ENCODE measurements around the gene QSOX1.

QSOX1 gene

DNA sequence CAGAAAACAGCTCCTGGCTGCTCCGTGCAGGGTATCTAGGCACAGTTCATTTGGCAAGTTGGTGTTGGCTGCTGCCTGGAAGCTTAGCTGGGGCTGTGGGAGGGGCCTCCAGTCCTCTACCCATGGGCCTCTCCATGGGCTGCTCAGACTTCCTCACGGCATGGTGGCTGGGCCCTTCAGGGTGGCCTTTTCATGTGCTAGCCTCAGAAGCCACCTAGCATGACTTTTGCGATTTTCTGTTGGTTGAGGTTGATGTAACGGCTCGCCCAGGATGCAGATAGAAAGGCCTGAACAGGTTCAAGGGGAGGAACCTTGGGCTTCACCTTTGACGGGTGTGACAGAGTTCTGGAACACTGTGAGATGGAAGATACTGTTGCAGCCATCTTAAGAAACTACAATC, 49.6 kb downstream of the QSOX1 start:
- TF ChIP-seq, protein P1, sequence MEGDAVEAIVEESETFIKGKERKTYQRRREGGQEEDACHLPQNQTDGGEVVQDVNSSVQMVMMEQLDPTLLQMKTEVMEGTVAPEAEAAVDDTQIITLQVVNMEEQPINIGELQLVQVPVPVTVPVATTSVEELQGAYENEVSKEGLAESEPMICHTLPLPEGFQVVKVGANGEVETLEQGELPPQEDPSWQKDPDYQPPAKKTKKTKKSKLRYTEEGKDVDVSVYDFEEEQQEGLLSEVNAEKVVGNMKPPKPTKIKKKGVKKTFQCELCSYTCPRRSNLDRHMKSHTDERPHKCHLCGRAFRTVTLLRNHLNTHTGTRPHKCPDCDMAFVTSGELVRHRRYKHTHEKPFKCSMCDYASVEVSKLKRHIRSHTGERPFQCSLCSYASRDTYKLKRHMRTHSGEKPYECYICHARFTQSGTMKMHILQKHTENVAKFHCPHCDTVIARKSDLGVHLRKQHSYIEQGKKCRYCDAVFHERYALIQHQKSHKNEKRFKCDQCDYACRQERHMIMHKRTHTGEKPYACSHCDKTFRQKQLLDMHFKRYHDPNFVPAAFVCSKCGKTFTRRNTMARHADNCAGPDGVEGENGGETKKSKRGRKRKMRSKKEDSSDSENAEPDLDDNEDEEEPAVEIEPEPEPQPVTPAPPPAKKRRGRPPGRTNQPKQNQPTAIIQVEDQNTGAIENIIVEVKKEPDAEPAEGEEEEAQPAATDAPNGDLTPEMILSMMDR (IDR thresholded peaks at IDR 0.05; ENCODE audit: control insufficient read depth, insufficient read depth, low read depth, low read length, missing control alignments): no peak
- no peak overlapping the region for H3K4me3 ChIP-seq (ENCODE audit: control insufficient read depth, low read depth, low read length)
- DNase-seq (ENCODE audit: low read depth): no peak

GRCh38 chr1:180206581-180206980, 51.9 kb downstream of the QSOX1 start:
- DNase-seq (ENCODE audit: low read depth): no peak
- H3K4me3 ChIP-seq (ENCODE audit: control insufficient read depth, low read depth, low read length): no peak overlapping the region
- TF ChIP-seq, protein P1 (IDR thresholded peaks at IDR 0.05; ENCODE audit: control insufficient read depth, insufficient read depth, low read depth, low read length, missing control alignments): no peak

DNA sequence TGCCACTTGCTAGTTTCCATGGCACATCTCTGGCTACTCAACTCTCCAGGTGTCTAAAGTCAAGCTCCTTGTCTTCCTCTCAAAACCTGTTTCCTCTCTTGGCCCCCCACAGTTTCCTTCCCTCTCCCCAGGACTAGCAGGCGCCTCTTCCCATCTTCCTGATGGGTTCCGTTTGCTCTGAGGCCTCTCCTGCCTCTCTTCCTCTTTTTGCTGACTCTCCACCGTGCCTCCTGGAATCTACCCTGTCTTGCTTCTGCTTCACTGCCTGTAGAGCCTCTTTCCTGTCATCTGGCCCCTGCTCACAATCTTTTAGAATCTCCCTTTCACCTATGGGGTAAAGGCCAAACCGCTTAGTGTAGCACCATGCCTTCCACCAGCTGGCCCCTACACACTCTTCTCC, 53.6 kb downstream of the QSOX1 start:
- DNase-seq (ENCODE audit: low read depth): no peak
- TF ChIP-seq, protein P1 (IDR thresholded peaks at IDR 0.05; ENCODE audit: control insufficient read depth, insufficient read depth, low read depth, low read length, missing control alignments): no peak

DNA sequence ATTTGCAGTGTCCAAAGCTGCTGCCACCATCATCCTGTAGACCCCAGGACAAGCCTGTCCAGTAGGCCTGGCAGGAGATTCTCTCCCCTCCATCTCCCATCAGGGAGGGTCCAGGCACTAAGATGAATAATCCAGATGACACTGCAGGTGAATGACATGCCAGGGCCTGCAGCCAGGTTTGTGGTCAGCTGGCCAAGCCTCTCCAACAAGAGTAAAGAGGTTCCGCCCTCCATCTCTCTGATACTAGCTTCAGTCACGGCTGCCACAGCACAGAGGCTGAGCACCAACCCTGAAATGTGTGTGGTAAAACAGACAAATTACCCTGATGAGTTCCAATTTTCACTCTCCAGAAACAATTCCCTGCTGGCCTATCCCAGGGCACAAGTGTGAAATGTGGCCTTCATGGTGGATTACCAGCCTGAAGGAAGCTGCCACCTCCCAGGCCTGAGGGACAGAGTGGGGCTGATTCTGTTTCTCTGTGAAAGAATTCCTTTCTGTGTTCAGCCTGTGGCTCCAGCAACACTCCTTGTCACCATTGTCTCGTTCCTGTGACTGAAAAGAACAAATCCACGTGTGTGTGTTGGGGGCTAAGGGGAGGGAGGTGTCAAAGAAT, 55.4 kb downstream of the QSOX1 start:
- no peak overlapping the region for H3K4me3 ChIP-seq (ENCODE audit: control insufficient read depth, low read depth, low read length)
- no peak for DNase-seq (ENCODE audit: low read depth)
- TF ChIP-seq, protein P1 (IDR thresholded peaks at IDR 0.05; ENCODE audit: control insufficient read depth, insufficient read depth, low read depth, low read length, missing control alignments): no peak

More for the DNA sequence above, 53.6 kb downstream of the QSOX1 start:
- no peak overlapping the region for H3K4me3 ChIP-seq (ENCODE audit: control insufficient read depth, low read depth, low read length)

GRCh38 chr1:180211156-180211859, 56.6 kb downstream of the QSOX1 start:
- TF ChIP-seq, protein P1 (IDR thresholded peaks at IDR 0.05; ENCODE audit: control insufficient read depth, insufficient read depth, low read depth, low read length, missing control alignments): no peak
- DNase-seq (ENCODE audit: low read depth): no peak
- H3K4me3 ChIP-seq (ENCODE audit: control insufficient read depth, low read depth, low read length): no peak overlapping the region

DNA sequence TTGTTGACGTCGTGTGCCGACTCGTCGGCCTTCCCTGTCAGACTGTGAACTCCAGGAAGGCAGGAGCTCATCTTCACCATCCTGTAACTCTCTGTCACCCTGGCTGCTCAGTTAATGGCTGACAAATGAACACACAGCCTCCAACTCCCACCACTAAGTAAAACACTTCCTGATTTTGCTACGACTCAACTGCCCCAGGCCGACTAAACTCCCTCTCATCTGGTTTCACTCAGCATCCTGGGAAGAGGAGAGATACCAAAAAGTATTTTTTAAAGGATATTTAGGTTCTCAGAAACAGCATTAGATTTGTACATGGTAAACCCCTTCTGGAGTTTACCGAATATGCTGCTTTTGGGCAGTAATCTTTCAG, 57.2 kb downstream of the QSOX1 start:
- DNase-seq (ENCODE audit: low read depth): no peak
- no peak overlapping the region for H3K4me3 ChIP-seq (ENCODE audit: control insufficient read depth, low read depth, low read length)
- TF ChIP-seq, protein P1 (IDR thresholded peaks at IDR 0.05; ENCODE audit: control insufficient read depth, insufficient read depth, low read depth, low read length, missing control alignments): no peak

All from AG09309 (cell line).